ENCODE data around the gene GCSAML. TPM values are rescaled to one million over a fixed set of nuclear protein-coding genes. Genes with fewer than 3 reads are reported as not detected.

The GCSAML gene
- total and polyA plus RNA-seq, 9 of the 15 experiments (the other 6 are each of a cell fraction or from before 2014, with no cell fraction given) = 0.01 TPM; not detected in 8

DNA sequence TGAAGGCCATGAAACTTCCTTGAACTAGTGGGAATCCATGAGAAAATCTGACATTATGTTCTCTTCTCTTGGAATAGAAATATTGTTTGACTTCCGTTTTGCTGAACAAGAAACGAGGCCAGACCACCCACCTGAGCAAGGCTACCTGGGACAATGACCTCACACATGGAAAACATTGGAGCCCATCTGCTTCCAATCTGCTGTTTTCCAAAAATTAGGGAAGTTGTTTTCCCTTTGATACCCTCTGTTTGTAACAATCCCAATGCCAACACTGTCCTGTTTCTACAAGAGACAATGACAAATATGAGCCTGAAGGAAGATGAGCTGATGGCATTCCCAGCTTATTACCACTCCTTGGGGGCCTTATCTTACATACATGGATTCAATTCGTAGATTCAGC lies 42.1 kb upstream of the GCSAML start (continued):
- TF ChIP-seq ZFP91 (CRISPR knock-in tag; IDR thresholded peaks at IDR 0.05) = no peak
- TF ChIP-seq, protein P1, sequence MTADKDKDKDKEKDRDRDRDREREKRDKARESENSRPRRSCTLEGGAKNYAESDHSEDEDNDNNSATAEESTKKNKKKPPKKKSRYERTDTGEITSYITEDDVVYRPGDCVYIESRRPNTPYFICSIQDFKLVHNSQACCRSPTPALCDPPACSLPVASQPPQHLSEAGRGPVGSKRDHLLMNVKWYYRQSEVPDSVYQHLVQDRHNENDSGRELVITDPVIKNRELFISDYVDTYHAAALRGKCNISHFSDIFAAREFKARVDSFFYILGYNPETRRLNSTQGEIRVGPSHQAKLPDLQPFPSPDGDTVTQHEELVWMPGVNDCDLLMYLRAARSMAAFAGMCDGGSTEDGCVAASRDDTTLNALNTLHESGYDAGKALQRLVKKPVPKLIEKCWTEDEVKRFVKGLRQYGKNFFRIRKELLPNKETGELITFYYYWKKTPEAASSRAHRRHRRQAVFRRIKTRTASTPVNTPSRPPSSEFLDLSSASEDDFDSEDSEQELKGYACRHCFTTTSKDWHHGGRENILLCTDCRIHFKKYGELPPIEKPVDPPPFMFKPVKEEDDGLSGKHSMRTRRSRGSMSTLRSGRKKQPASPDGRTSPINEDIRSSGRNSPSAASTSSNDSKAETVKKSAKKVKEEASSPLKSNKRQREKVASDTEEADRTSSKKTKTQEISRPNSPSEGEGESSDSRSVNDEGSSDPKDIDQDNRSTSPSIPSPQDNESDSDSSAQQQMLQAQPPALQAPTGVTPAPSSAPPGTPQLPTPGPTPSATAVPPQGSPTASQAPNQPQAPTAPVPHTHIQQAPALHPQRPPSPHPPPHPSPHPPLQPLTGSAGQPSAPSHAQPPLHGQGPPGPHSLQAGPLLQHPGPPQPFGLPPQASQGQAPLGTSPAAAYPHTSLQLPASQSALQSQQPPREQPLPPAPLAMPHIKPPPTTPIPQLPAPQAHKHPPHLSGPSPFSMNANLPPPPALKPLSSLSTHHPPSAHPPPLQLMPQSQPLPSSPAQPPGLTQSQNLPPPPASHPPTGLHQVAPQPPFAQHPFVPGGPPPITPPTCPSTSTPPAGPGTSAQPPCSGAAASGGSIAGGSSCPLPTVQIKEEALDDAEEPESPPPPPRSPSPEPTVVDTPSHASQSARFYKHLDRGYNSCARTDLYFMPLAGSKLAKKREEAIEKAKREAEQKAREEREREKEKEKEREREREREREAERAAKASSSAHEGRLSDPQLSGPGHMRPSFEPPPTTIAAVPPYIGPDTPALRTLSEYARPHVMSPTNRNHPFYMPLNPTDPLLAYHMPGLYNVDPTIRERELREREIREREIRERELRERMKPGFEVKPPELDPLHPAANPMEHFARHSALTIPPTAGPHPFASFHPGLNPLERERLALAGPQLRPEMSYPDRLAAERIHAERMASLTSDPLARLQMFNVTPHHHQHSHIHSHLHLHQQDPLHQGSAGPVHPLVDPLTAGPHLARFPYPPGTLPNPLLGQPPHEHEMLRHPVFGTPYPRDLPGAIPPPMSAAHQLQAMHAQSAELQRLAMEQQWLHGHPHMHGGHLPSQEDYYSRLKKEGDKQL (CRISPR knock-in tag; IDR thresholded peaks at IDR 0.05; ENCODE audit: borderline replicate concordance) = no peak
- no peak for TF ChIP-seq SMARCC2 (IDR thresholded peaks at IDR 0.05; ENCODE audit: low read depth)
- TF ChIP-seq ZNF217 (CRISPR knock-in tag; IDR thresholded peaks at IDR 0.05) = no peak
- no peak for TF ChIP-seq SPI1 (IDR thresholded peaks at IDR 0.05; ENCODE audit: borderline replicate concordance, low read depth, low read length)
- no peak for TF ChIP-seq ZNF354B (CRISPR knock-in tag; IDR thresholded peaks at IDR 0.05)
- TF ChIP-seq RBM22 (IDR thresholded peaks at IDR 0.05; ENCODE audit: low read depth, low read length, poor library complexity, severe bottlenecking) = no peak
- no peak for TF ChIP-seq NCOA2 (IDR thresholded peaks at IDR 0.05; ENCODE audit: partially characterized antibody in 2 of 2)
